HCT116 (cell line): Measurements from ENCODE around the gene TMEM53. TPM values are rescaled to one million over a fixed set of nuclear protein-coding genes. Genes with fewer than 3 reads are reported as not detected.

Experiments used
- ATAC-seq: fragments of 200-7000 bp; cut with Tn5 transposase; 2 replicates; pipeline ENCODE4 v1.9.1; 2020; ENCODE audit warnings: mild to moderate bottlenecking, moderate library complexity
- BruUV-seq: library from RNA; stranded (reverse); fragments of 400-500 nt; replicated peaks from 2 replicates; lab custom pipeline; 2021; lab: Mats Ljungman, UMichigan
- CTCF ChIA-PET: fragments of 300-600 bp; sonication (Branson Sonifier 250); formaldehyde crosslinking; loops from one replicate; lab custom pipeline; 2021; ENCODE audit warnings: antibody characterized with exemption; lab: Charles Lee
- POLR2A ChIA-PET: fragments of 300-600, 350-600 bp; sonication (Branson Sonifier 250); formaldehyde crosslinking; loops from one replicate; lab custom pipeline; 2021; ENCODE audit warnings: antibody characterized with exemption; lab: Charles Lee
- RAD21 ChIA-PET, 2 experiments: fragments of 300-600 bp; sonication (Branson Sonifier 250); formaldehyde crosslinking; loops; one replicate each; lab custom pipeline; 2023; ENCODE audit warnings: low total read pairs in 2 of 2; ENCODE audit not compliant: uncharacterized antibody in 2 of 2, unreplicated experiment in 2 of 2, low non-redundant PET in 1 of 2; lab: Charles Lee
- DNase-seq: peaks from one replicate; pipeline ENCODE4 v3.0.0-alpha.2; 2010; ENCODE audit warnings: low read depth, low spot score
- H2AFZ ChIP-seq: fragments of 200-600 bp; shearing (Covaris generic), sonication (generic); 2 replicates; pipeline ENCODE4 v1.6.1; 2017; ENCODE audit warnings: low read depth, mixed run types, mixed read lengths, antibody characterized with exemption, low read length; ENCODE audit not compliant: poor library complexity, severe bottlenecking
- H3K27ac ChIP-seq: 2 replicates; pipeline ENCODE4 v1.5.1; 2012; ENCODE audit warnings: low read depth, low read length
- H3K27me3 ChIP-seq: fragments of 200-600 bp; sonication (generic); 2 replicates; pipeline ENCODE4 v1.6.1; 2016; ENCODE audit warnings: mixed run types, low read length, mixed read lengths; ENCODE audit not compliant: insufficient read depth
- H3K36me3 ChIP-seq, 2 experiments: fragments of 200-500 bp in 1 of 2; fragments of 200-600 bp in 1 of 2; sonication (Bioruptor generic) in 1 of 2; sonication (generic) in 1 of 2; 2 replicates each; pipeline versions ENCODE4 v1.5.1 to v1.6.1; 2014 to 2016; ENCODE audit warnings: low read length in 2 of 2, inconsistent platforms in 1 of 2, mixed read lengths in 1 of 2, mixed run types in 1 of 2; ENCODE audit not compliant: insufficient read depth in 2 of 2, control insufficient read depth in 1 of 2
- H3K4me1 ChIP-seq, 2 experiments: fragments of 200-600 bp in 1 of 2; sonication (generic) in 1 of 2; 2 replicates each; pipeline versions ENCODE4 v1.5.1 to v1.6.1; 2012 to 2017; ENCODE audit warnings: low read length in 2 of 2, inconsistent platforms in 1 of 2, mild to moderate bottlenecking in 1 of 2, mixed read lengths in 1 of 2, mixed run types in 1 of 2, moderate library complexity in 1 of 2; ENCODE audit not compliant: insufficient read depth in 2 of 2, control insufficient read depth in 1 of 2
- H3K4me2 ChIP-seq: fragments of 200-600 bp; sonication (generic); 2 replicates; pipeline ENCODE4 v1.6.1; 2017; ENCODE audit warnings: mixed run types, low read length, mixed read lengths
- H3K4me3 ChIP-seq, 2 experiments: fragments of 200-600 bp in 1 of 2; sonication (generic) in 1 of 2; replicated peaks in 1 of 2; 2 replicates each; pipeline ENCODE4 v1.5.1; 2011 to 2016; ENCODE audit warnings: low read length in 2 of 2, control low read depth in 1 of 2, low read depth in 1 of 2, mild to moderate bottlenecking in 1 of 2, mixed read lengths in 1 of 2, mixed run types in 1 of 2
- H3K79me2 ChIP-seq: fragments of 200-600 bp; sonication (generic); 2 replicates; pipeline ENCODE4 v1.6.1; 2017; ENCODE audit warnings: mild to moderate bottlenecking, mixed run types, low read length, moderate library complexity, mixed read lengths; ENCODE audit not compliant: insufficient read depth
- H3K9ac ChIP-seq: fragments of 200-600 bp; sonication (generic); 2 replicates; pipeline ENCODE4 v1.6.1; 2016; ENCODE audit warnings: low read length, mixed read lengths
- H3K9me2 ChIP-seq: fragments of 200-600 bp; sonication (generic), shearing (Covaris generic); 2 replicates; pipeline ENCODE4 v1.6.1; 2017; ENCODE audit warnings: mixed run types, mild to moderate bottlenecking, moderate library complexity; ENCODE audit not compliant: insufficient read depth
- H3K9me3 ChIP-seq, 2 experiments: fragments of 200-500 bp in 1 of 2; fragments of 200-600 bp in 1 of 2; sonication (Bioruptor generic) in 1 of 2; sonication (generic) in 1 of 2; 2 replicates each; pipeline ENCODE4 v1.6.1; 2014 to 2017; ENCODE audit warnings: low read length in 2 of 2, mixed read lengths in 2 of 2, inconsistent platforms in 1 of 2, low read depth in 1 of 2, mild to moderate bottlenecking in 1 of 2, mixed run types in 1 of 2, moderate library complexity in 1 of 2; ENCODE audit not compliant: control insufficient read depth in 1 of 2, insufficient read depth in 1 of 2
- H4K20me1 ChIP-seq: fragments of 200-600 bp; sonication (generic), shearing (Covaris generic); 2 replicates; pipeline ENCODE4 v1.6.1; 2017; ENCODE audit warnings: mixed run types, mild to moderate bottlenecking, moderate library complexity; ENCODE audit not compliant: insufficient read depth
- CBX3 ChIP-seq: IDR thresholded peaks from 2 replicates; pipeline ENCODE4 v1.6.1; 2012; ENCODE audit warnings: low read depth
- CEBPB ChIP-seq: IDR thresholded peaks from 2 replicates; pipeline ENCODE4 v1.6.1; 2012; ENCODE audit warnings: low read depth
- EGR1 ChIP-seq: IDR thresholded peaks from 2 replicates; pipeline ENCODE4 v1.6.1; 2012; ENCODE audit warnings: low read depth
- ELF1 ChIP-seq: IDR thresholded peaks from 2 replicates; pipeline ENCODE4 v1.6.1; 2012; ENCODE audit warnings: low read depth, borderline replicate concordance
- EZH2 ChIP-seq: fragments of 200-600 bp; sonication (generic); IDR thresholded peaks from 2 replicates; pipeline ENCODE4 v1.6.1; 2017; ENCODE audit warnings: antibody characterized with exemption, mixed run types
- FOSL1 ChIP-seq: IDR thresholded peaks from 2 replicates; pipeline ENCODE4 v1.6.1; 2012; ENCODE audit warnings: low read depth
- JUND ChIP-seq: IDR thresholded peaks from 2 replicates; pipeline ENCODE4 v1.6.1; 2012
- POLR2A ChIP-seq: IDR thresholded peaks from 2 replicates; pipeline ENCODE4 v1.7.0; 2011; ENCODE audit warnings: borderline replicate concordance; ENCODE audit not compliant: insufficient read depth, insufficient read length; ENCODE audit errors: extremely low read depth
- POLR2AphosphoS5 ChIP-seq: IDR thresholded peaks from 2 replicates; pipeline ENCODE4 v1.6.1; 2011; ENCODE audit warnings: mild to moderate bottlenecking, low read depth, low read length, moderate library complexity
- RAD21 ChIP-seq: IDR thresholded peaks from 2 replicates; pipeline ENCODE4 v1.6.1; 2012; ENCODE audit warnings: low read depth, mild to moderate bottlenecking
- SIN3A ChIP-seq: IDR thresholded peaks from 2 replicates; pipeline ENCODE4 v1.6.1; 2012; ENCODE audit warnings: low read depth
- SRF ChIP-seq: IDR thresholded peaks from 2 replicates; pipeline ENCODE4 v1.6.1; 2012; ENCODE audit warnings: low read depth
- TCF7L2 ChIP-seq: IDR thresholded peaks from 2 replicates; pipeline ENCODE4 v1.7.0; 2011; ENCODE audit warnings: borderline replicate concordance, inconsistent platforms; ENCODE audit not compliant: insufficient read depth, insufficient read length; ENCODE audit errors: extremely low read depth
- YY1 ChIP-seq: IDR thresholded peaks from 2 replicates; pipeline ENCODE4 v1.6.1; 2011; ENCODE audit warnings: low read length, low read depth, moderate library complexity, mild to moderate bottlenecking; ENCODE audit not compliant: insufficient replicate concordance; ENCODE audit errors: extremely low read depth
- ZFX ChIP-seq: fragments of 450-650 bp; IDR thresholded peaks from 2 replicates; pipeline ENCODE4 v1.6.1; 2017
- ZNF274 ChIP-seq: fragments of 200-500 bp; sonication (Bioruptor generic); IDR thresholded peaks from 2 replicates; pipeline ENCODE4 v1.6.1; 2014; ENCODE audit warnings: mild to moderate bottlenecking, low read depth, low read length, inconsistent platforms
- intact Hi-C: fragments of 100-400 bp; cut with micrococcal nuclease; formaldehyde crosslinking; loops from 2 replicates; pipeline ENCODE4 v1.10.0; 2022
- total RNA-seq: library from RNA; stranded (reverse); gene quantifications from one replicate; pipeline ENCODE4 v1.2.1, GENCODE V29; 2021; ENCODE audit not compliant: unreplicated experiment
- TF ChIP-seq, protein P1 (sequence below): IDR thresholded peaks from 2 replicates; pipeline ENCODE4 v1.6.1; 2011; ENCODE audit warnings: mild to moderate bottlenecking, low read length, moderate library complexity; ENCODE audit not compliant: insufficient replicate concordance; ENCODE audit errors: extremely low read depth
- TF ChIP-seq, protein P2 (sequence below): IDR thresholded peaks from 2 replicates; pipeline ENCODE4 v1.6.1; 2012

TMEM53 gene
- total RNA-seq, 1 experiment from 2014 or later = 10.8 TPM

DNA sequence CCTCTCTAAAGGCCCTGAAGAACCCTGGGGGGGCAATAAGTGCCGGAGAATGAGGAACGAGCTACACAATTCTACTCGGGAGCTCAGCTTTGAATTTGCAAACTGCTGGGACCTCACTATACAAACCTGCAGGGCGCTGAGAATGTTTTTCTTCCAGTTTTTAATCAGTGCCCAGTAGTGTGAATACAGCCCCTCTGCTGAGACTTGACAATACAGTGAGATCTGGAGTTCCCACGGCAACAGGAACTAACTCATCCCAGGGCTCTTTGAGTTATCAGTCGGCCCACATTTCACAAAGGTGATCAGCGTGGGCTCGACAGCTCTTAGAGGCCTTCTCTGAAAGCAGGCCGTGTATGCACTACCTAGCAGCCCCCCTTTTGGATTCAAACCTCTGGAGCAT lies 41.7 kb downstream of the TMEM53 start:
- ChIA-PET RAD21 (no interaction called here), POLR2A (interaction anchor here (1.7 kb wide), 1 partner anchor 42 kb away, joined by 7 read pairs; the partner anchor contains the start of genes ARMH1 and TMEM53), CTCF (interaction anchor here (1.1 to 1.5 kb wide), 2 partner anchors 20 to 82 kb away, joined by 3 read pairs; no protein-coding TSS in a partner anchor)
- TF ChIP-seq, protein P1, sequence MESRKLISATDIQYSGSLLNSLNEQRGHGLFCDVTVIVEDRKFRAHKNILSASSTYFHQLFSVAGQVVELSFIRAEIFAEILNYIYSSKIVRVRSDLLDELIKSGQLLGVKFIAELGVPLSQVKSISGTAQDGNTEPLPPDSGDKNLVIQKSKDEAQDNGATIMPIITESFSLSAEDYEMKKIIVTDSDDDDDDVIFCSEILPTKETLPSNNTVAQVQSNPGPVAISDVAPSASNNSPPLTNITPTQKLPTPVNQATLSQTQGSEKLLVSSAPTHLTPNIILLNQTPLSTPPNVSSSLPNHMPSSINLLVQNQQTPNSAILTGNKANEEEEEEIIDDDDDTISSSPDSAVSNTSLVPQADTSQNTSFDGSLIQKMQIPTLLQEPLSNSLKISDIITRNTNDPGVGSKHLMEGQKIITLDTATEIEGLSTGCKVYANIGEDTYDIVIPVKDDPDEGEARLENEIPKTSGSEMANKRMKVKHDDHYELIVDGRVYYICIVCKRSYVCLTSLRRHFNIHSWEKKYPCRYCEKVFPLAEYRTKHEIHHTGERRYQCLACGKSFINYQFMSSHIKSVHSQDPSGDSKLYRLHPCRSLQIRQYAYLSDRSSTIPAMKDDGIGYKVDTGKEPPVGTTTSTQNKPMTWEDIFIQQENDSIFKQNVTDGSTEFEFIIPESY = no peak
- TF ChIP-seq SIN3A (no peak), EGR1 (no peak), CBX3 (no peak), ZFX (no peak), TCF7L2 (no peak), POLR2A (no peak), RAD21 (no peak), YY1 (no peak), FOSL1 (no peak), ZNF274 (no peak), ELF1 (no peak), CEBPB (no peak), POLR2AphosphoS5 (no peak), SRF (no peak), JUND (no peak), EZH2 (no peak)
- TF ChIP-seq, protein P2, sequence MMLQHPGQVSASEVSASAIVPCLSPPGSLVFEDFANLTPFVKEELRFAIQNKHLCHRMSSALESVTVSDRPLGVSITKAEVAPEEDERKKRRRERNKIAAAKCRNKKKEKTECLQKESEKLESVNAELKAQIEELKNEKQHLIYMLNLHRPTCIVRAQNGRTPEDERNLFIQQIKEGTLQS = no peak
- ATAC-seq = no peak
- Histone ChIP-seq H3K36me3 (peaks cover 12 to 43% of the 10 kb centered on the region in 2 experiments; a peak in 3 of 4 replicates), H3K27me3 (no peaks in the 10 kb centered on the region), H4K20me1 (no peaks in the 10 kb centered on the region), H3K9ac (peak overlapping the region; percentile 88), H3K9me3 (no peaks in the 10 kb centered on the region), H3K4me1 (peaks cover 5 to 22% of the 10 kb centered on the region in 2 experiments; a peak in 3 of 4 replicates), H3K27ac (peak overlapping the region; percentile 98), H3K9me2 (0 out of 2 replicates have a peak, but pooled peaks cover 2% of the 10 kb centered on the region), H3K4me2 (peak overlapping the region; percentile 96), H2AFZ (no peak overlapping the region), H3K79me2 (peaks cover 33% of the 10 kb centered on the region), H3K4me3 (peak overlapping the region; percentile 76 to 87)
- TSS peak; percentile 61 for BruUV-seq
- intact Hi-C loops = no loop called here
- no peak for DNase-seq
